Measurements from ENCODE around the gene PRDM11. TPM values are rescaled to one million over a fixed set of nuclear protein-coding genes. Genes with fewer than 3 reads are reported as not detected.

PRDM11 gene
- total and polyA plus RNA-seq, 9 donors = 17.3 to 27.1 (median 21.6) TPM

Other genes starting within 250 kb of the PRDM11 start
- 14.7 TPM for gene TP53I11, start 195.8 kb upstream of the PRDM11 start, total RNA-seq
- gene TP53I11, start 195.8 kb upstream of the PRDM11 start, polyA plus RNA-seq (ENCODE audit: insufficient read depth in 1 of 8, insufficient read length in 8 of 8, low replicate concordance in 1 of 8) = 10 to 100 TPM; 35.7 to 56.1 (median 47.4) TPM
- 0.49 TPM for gene SYT13, start 139.7 kb downstream of the PRDM11 start, total RNA-seq
- 1 to 10 TPM in 5 of 8 donors, under 1 TPM in 3; 0.49 to 1.9 (median 1.3) TPM for gene SYT13, start 139.7 kb downstream of the PRDM11 start, polyA plus RNA-seq (ENCODE audit: insufficient read depth in 1 of 8, insufficient read length in 8 of 8, low replicate concordance in 1 of 8)